ENCODE data around the gene TNFRSF13B.

DNA sequence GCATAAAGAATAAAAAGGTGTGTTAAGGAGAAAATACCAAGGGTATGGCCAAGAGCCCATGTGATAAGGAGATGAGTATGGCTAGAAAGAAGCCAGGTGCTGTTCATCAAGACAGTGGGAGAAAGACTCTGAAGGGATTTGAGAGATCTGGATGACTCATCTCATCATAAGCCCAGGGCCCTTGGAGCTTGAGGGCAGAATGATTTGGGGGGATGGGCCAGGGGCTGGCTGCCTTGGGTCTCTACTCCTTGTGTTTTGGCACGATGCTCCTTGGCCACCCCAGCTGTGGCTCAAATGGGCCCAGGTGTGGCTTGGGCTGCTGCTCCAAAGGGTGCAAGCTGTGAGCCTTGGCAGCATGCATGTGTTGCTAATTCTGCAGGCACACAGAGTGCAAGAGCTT, 14.5 kb upstream of the TNFRSF13B start:
- TF ChIP-seq, protein P1, sequence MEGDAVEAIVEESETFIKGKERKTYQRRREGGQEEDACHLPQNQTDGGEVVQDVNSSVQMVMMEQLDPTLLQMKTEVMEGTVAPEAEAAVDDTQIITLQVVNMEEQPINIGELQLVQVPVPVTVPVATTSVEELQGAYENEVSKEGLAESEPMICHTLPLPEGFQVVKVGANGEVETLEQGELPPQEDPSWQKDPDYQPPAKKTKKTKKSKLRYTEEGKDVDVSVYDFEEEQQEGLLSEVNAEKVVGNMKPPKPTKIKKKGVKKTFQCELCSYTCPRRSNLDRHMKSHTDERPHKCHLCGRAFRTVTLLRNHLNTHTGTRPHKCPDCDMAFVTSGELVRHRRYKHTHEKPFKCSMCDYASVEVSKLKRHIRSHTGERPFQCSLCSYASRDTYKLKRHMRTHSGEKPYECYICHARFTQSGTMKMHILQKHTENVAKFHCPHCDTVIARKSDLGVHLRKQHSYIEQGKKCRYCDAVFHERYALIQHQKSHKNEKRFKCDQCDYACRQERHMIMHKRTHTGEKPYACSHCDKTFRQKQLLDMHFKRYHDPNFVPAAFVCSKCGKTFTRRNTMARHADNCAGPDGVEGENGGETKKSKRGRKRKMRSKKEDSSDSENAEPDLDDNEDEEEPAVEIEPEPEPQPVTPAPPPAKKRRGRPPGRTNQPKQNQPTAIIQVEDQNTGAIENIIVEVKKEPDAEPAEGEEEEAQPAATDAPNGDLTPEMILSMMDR (IDR thresholded peaks at IDR 0.05; ENCODE audit: borderline replicate concordance, extremely low read depth, low read length, poor library complexity, severe bottlenecking): no peak
- TF ChIP-seq EZH2 (IDR thresholded peaks at IDR 0.05; ENCODE audit: borderline replicate concordance, low read depth, low read length, severe bottlenecking): no peak

Data from DND-41 (cell line).